GM18520 (cell line): ENCODE measurements around the gene SEC23B.
"Not testable (repeated sequence)": the region's sequence is repeated elsewhere in the genome, so short reads cannot be mapped to it uniquely, and the experiment has no call there.

ENCODE experiments used
- ATAC-seq: cut with Tn5 transposase; IDR thresholded peaks from one replicate; pipeline ENCODE4 v1.9.1; 2021; ENCODE audit not compliant: unreplicated experiment

The SEC23B gene

GRCh38 chr20:18507218-18508191 lies at the start of gene SEC23B:
TSS of gene SEC23B (plus strand) at chr20:18507940. CDS start at chr20:18510836, 2,896 bp downstream.
- ATAC-seq, result peak; percentile 97

GRCh38 chr20:18465536-18466200 lies 42.1 kb upstream of the SEC23B start:
- ATAC-seq, result no peak

- no peak for ATAC-seq
Measured at GRCh38 chr20:18466574-18466893, 41.2 kb upstream of the SEC23B start.

DNA sequence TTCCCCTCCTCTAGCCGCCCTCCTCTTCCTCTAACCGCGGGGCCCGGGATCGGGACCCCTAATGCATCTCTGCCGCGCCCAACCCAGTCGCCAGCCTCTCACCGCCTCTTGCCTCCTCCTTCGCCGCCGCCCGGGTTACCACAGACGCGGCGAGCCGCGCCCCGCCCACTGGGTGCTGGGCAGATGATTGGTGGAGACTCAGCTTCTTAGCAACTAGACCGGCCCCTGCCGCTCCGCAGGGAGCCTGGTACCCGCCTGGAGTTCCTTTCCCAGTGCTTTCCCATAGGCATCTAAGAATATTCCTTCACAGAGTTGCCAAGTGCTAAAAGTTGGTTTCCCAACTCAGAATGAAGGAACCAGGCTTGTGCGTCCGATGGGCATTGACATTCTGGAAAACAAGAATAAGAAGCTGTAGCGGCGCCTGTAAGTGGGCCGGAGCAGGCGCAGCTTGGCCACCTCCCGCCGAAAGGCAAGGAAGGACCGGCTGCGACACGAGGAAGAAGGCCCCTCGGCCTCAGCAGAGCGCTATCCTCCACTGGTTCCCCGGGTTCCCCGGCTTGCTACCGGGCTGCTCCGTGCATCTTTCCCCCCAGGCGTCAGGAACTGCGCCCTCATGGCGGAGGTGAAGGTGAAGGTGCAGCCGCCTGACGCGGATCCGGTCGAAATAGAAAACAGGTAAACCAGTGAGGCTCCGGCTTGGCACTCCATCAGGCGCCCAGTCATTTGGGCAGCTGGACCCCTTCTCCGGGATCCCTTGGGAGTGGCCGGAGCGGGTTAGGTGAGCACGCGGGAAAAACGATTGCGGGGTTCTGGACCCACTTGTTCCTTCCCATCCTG lies 40.6 kb upstream of the SEC23B start, which contains the start of the genes DZANK1 and POLR3F:
Gene DZANK1 (minus strand): TSS at position 137 of the 837 bp plus-strand sequence. CDS start 1,672 bp downstream, outside the sequence.
Gene POLR3F (plus strand): TSS at position 497 of the 837 bp plus-strand sequence. CDS start 117 bp downstream, at position 614.
- ATAC-seq, result peak; percentile 89

GRCh38 chr20:18477218-18477617 lies 30.5 kb upstream of the SEC23B start:
- no peak for ATAC-seq

DNA sequence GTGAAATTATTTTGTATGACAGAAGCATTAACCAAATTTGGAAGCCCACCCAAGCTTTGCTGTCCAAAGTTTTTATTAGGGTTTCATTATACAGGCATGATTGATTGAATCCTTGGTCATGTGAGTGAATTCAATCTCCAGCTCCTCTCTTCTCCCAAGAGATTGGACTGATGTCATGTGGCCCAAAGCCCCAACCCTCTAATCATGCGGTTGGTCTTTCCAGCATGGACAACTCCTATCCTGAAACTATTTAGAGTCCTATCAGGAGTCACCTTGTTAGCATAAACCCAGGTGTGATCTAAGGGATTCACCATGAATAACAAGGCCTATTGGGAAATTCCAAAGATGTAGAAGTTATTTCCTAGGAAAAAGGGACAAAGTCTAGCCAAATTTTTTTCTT lies 29.9 kb upstream of the SEC23B start:
- ATAC-seq, result no peak

GRCh38 chr20:18481596-18481995 lies 26.1 kb upstream of the SEC23B start:
- no peak for ATAC-seq

- no peak for ATAC-seq
Measured at GRCh38 chr20:18488301-18488700, 19.4 kb upstream of the SEC23B start.

GRCh38 chr20:18496042-18496441 lies 11.7 kb upstream of the SEC23B start:
- ATAC-seq, result no peak

DNA sequence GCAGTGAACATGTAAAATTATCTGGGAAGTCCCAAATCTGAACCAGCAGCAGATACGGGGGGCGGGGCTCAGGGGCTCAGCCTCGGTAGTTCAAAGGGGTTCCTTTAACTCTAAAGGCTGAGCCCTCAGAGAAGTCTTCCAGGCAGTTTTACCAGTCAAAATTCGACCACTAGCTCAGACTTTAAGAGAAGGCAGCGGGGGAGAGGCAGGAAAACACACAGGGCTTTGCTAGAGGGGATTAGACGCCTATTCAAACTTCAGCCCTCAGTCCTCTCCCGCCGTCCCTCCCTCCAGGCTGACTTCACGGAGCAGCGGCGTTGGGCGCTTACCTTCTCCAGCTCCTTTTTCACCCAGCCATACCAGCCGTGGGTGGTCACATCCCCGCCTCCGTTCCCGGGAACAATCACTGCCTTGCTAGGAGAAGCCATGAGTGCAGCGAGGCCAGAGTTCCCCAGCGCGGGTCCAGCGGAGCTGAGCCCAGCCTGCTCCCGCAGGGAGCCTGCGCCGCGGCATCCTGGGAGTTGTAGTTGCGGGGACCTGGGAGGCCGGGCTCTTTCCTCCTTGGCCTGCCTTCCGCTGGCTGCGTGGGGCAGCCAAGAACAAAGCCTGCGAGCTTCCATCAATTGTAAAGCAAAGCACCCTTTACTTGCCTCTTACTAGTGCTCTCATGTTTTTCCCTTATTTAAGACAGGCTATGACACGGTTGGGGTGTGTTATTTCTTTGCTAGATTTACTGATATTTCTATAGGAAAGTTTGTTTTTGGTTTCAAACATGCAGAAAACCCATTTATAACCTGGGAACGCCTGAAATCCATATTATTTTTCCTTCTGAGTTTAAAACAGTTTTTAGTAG lies 10.8 kb upstream of the SEC23B start, which contains the start of gene RBBP9:
Gene RBBP9 (minus strand): TSS at position 486 of the 853 bp plus-strand sequence. CDS start 58 bp downstream, at position 428.
- ATAC-seq, result peak; percentile 90

DNA sequence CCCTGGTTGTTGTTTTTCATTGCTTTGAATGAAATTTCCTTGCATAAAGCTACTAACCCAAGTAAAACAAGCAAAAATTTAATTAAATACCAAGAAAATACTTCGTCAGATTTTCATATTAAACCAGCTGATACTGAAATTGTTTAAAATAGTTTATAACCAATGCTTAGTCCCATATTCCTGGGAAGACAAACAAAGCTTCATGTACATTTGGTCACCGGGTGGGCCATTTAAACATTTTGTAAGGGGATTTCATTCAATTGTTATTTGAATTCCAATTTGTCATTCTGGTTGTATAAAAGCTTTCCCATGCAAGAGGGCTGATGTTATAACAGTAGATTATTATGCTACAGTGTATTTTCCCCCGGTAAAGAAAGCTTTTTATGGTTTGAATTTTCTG lies 10.1 kb upstream of the SEC23B start:
- no peak for ATAC-seq

DNA sequence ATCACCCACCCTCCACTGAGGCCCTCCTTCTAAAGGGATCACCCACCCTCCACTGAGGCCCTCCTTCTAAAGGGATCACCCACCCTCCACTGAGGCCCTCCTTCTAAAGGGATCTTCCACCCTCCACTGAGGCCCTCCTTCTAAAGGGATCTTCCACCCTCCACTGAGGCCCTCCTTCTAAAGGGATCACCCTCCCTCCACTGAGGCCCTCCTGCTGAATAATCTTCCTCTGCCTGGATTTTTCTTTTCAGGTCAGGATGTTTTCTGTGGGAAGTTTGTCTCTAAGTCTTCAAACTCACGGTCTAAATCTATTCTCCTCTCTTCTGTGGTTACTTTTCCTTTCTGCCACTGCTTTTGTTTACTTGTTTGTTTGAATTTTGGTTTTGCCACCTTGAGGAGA lies 6.1 kb upstream of the SEC23B start:
- not testable (repeated sequence) for ATAC-seq

GRCh38 chr20:18504479-18505060 lies 3.2 kb upstream of the SEC23B start:
- ATAC-seq, result no peak

DNA sequence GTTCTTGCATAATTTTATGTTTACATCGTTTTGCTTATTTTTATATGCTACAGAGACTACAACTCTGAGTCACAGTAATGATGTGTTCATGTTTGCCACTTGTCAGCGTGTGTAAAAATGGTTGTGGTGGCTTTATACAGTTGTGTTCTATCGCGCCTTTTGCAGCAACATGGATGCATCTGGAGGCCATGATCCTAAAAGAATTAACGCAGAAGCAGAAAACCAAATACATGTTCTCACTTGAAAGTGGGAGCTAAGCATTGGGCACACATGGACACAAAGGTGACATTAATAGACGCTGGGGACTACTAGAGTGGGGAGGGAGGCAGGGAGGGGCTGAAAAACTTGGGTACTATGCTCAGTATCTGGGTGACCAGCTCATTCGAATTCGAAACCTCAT lies 996 bp upstream of the SEC23B start:
- ATAC-seq, result no peak

DNA sequence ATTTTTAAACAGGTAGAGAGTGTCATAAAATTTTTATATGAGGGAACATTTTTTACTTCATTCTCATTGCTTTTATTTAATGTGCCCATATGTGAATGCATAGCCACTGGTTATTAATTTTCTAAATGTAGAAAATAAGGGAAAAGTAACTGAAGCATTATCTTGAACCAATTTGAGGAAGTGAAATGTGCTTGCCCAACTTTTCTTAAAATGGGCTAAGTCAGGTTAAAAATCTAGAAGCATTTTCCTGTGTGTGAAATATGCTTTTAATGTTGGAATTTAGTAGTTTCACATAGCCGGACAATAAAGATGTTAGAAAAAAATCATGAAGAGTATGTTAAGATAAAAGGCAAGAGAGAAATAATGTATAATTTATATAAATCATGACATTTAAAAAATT lies 3.8 kb downstream of the SEC23B start:
- ATAC-seq, result no peak

GRCh38 chr20:18513208-18513607 lies 5.5 kb downstream of the SEC23B start:
- ATAC-seq, result no peak

DNA sequence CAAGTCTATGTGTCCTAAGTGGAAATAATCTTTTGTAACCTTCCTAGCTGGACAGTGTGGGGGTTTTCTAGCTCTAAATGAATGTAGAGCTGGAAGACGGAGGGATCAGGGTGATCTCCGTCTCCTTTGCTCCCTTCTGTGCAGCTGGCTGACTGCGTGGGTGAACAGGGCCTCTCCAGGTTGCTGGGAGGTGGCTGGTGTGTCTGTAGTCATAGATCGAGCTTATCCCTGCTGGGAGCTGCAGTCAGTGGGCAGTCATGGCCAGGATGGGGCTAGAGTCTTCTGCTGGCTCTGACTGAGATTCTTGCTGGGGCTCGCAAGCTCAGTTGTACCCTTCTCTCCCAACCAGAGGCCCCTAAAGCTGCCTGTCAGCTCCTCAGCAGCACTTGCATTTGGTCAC lies 6.4 kb downstream of the SEC23B start:
- no peak for ATAC-seq

- no peak for ATAC-seq
Measured at GRCh38 chr20:18515973-18516372, 8.2 kb downstream of the SEC23B start.

GRCh38 chr20:18522066-18522465 lies 14.3 kb downstream of the SEC23B start:
- not testable (repeated sequence) for ATAC-seq

- ATAC-seq, result no peak
Measured at GRCh38 chr20:18523066-18523465, 15.3 kb downstream of the SEC23B start.
